CD14-positive monocyte (primary cell): Measurements from ENCODE around the gene ENO1. TPM values are rescaled to one million over a fixed set of nuclear protein-coding genes. Genes with fewer than 3 reads are reported as not detected.

Source experiments
- DNase-seq, 3 donors: peaks; one replicate each; pipeline ENCODE4 v3.0.0-alpha.2; 2011 to 2022
- H2AFZ ChIP-seq: 2 replicates; pipeline ENCODE4 v1.6.0; 2012; ENCODE audit warnings: mild to moderate bottlenecking, low read depth, low read length, inconsistent platforms; ENCODE audit not compliant: insufficient read depth, poor library complexity, severe bottlenecking
- H3K27ac ChIP-seq, 2 donors: 1 replicate in 1 of 2; 2 replicates in 1 of 2; pipeline ENCODE4 v1.5.1; 2012 to 2013; ENCODE audit warnings: low read length in 2 of 2, control low read depth in 1 of 2, inconsistent platforms in 1 of 2, low read depth in 1 of 2, mild to moderate bottlenecking in 1 of 2
- H3K27me3 ChIP-seq, 2 donors: one replicate each; pipeline versions ENCODE4 v1.6.0 to v1.6.1; 2011 to 2013; ENCODE audit warnings: low read length in 2 of 2; ENCODE audit not compliant: control insufficient read depth in 2 of 2, insufficient read depth in 2 of 2
- H3K36me3 ChIP-seq, 2 donors: replicated peaks in 1 of 2; 1 replicate in 1 of 2; 2 replicates in 1 of 2; pipeline versions ENCODE4 v1.5.1 to v1.6.1; 2012 to 2013; ENCODE audit warnings: low read length in 2 of 2, control low read depth in 1 of 2, inconsistent platforms in 1 of 2, mild to moderate bottlenecking in 1 of 2; ENCODE audit not compliant: insufficient read depth in 2 of 2, control insufficient read depth in 1 of 2
- H3K4me1 ChIP-seq, 2 donors: 1 replicate in 1 of 2; 2 replicates in 1 of 2; pipeline versions ENCODE4 v1.5.1 to v1.6.1; 2012 to 2013; ENCODE audit warnings: low read length in 2 of 2, control low read depth in 1 of 2, inconsistent platforms in 1 of 2, mild to moderate bottlenecking in 1 of 2, moderate library complexity in 1 of 2; ENCODE audit not compliant: insufficient read depth in 2 of 2, control insufficient read depth in 1 of 2
- H3K4me2 ChIP-seq: replicated peaks from 2 replicates; pipeline ENCODE3; 2012; ENCODE audit warnings: low read length, moderate library complexity, mild to moderate bottlenecking; ENCODE audit not compliant: poor library complexity, severe bottlenecking; ENCODE audit errors: extremely low read depth
- H3K4me3 ChIP-seq, 3 experiments: fragments of 200-600 bp in 1 of 3; sonication (generic) in 1 of 3; replicated peaks in 1 of 3; 1 replicate in 2 of 3; 2 replicates in 1 of 3; pipeline ENCODE4 v1.5.1; 2011 to 2013; ENCODE audit warnings: low read length in 3 of 3, mild to moderate bottlenecking in 3 of 3, control low read depth in 2 of 3, low read depth in 2 of 3, inconsistent platforms in 1 of 3, moderate library complexity in 1 of 3
- H3K79me2 ChIP-seq: 2 replicates; pipeline ENCODE4 v1.6.0; 2012; ENCODE audit warnings: mild to moderate bottlenecking, control low read depth, inconsistent platforms, low read length, moderate library complexity; ENCODE audit not compliant: insufficient read depth
- H3K9ac ChIP-seq: 2 replicates; pipeline ENCODE4 v1.6.0; 2017; ENCODE audit warnings: low read length, mild to moderate bottlenecking; ENCODE audit not compliant: insufficient read depth, poor library complexity, severe bottlenecking
- H3K9me3 ChIP-seq, 2 donors: replicated peaks in 1 of 2; 1 replicate in 1 of 2; 2 replicates in 1 of 2; pipeline versions ENCODE4 v1.5.1 to v1.6.1; 2012 to 2013; ENCODE audit warnings: low read length in 2 of 2, control low read depth in 1 of 2; ENCODE audit not compliant: control insufficient read depth in 1 of 2, insufficient read depth in 1 of 2
- H4K20me1 ChIP-seq: 2 replicates; pipeline ENCODE4 v1.6.0; 2012; ENCODE audit warnings: mild to moderate bottlenecking, low read length, control low read depth, moderate library complexity; ENCODE audit not compliant: insufficient read depth
- H3K27ac Mint-ChIP-seq, 7 donors: one replicate each; pipeline ENCODE4 v1.8.0; 2020; ENCODE audit warnings: mild to moderate bottlenecking in 7 of 7, mixed read lengths in 7 of 7, moderate library complexity in 6 of 7, inconsistent platforms in 2 of 7
- H3K27me3 Mint-ChIP-seq, 3 donors: one replicate each; pipeline ENCODE4 v1.8.0; 2021 to 2022; ENCODE audit warnings: low read depth in 3 of 3, mild to moderate bottlenecking in 3 of 3, mixed read lengths in 3 of 3, moderate library complexity in 3 of 3, inconsistent platforms in 1 of 3
- H3K36me3 Mint-ChIP-seq, 2 donors: one replicate each; pipeline ENCODE4 v1.8.0; 2020; ENCODE audit warnings: mixed read lengths in 2 of 2, inconsistent platforms in 1 of 2, mild to moderate bottlenecking in 1 of 2
- H3K4me1 Mint-ChIP-seq: one replicate; pipeline ENCODE4 v1.8.0; 2020; ENCODE audit warnings: mild to moderate bottlenecking, mixed read lengths
- H3K4me3 Mint-ChIP-seq, 2 donors: one replicate each; pipeline ENCODE4 v1.8.0; 2020; ENCODE audit warnings: mild to moderate bottlenecking in 2 of 2, mixed read lengths in 2 of 2, moderate library complexity in 1 of 2
- H3K9me3 Mint-ChIP-seq, 7 donors: one replicate each; pipeline ENCODE4 v1.8.0; 2020 to 2022; ENCODE audit warnings: mixed read lengths in 7 of 7, mild to moderate bottlenecking in 6 of 7, moderate library complexity in 6 of 7, inconsistent platforms in 2 of 7
- CTCF ChIP-seq: fragments of 200-600 bp; IDR thresholded peaks from one replicate; pipeline ENCODE4 v1.8.0; 2022; ENCODE audit warnings: antibody characterized with exemption, mild to moderate bottlenecking
- WGBS: methylation state at CpG from one replicate; pipeline ENCODE4 v1.1.5; 2013; ENCODE audit warnings: missing lambda C conversion rate; ENCODE audit not compliant: insufficient coverage; 5-methylcytosine and 5-hydroxymethylcytosine counted together
- intact Hi-C, 2 donors: fragments of 100-400 bp; cut with micrococcal nuclease; formaldehyde crosslinking; loops; one replicate each; pipeline versions ENCODE4 v1.15.0 to v1.15.1; 2023
- polyA plus RNA-seq, 3 donors: library from polyadenylated mRNA; depleted of rRNA in 1 of 3; unstranded in 2 of 3; stranded (reverse) in 1 of 3; fragments of 300-500 nt in 2 of 3; fragments of >200 nt in 1 of 3; fragmentation: Illumina TruSeq in 2 of 3; gene quantifications; 1 replicate in 2 of 3; 2 replicates in 1 of 3; pipeline ENCODE4 v1.2.3, GENCODE V29; 2012 to 2021

Gene ENO1
- polyA plus RNA-seq, 3 donors = 525 to 1,573 (median 1,458) TPM

- Mint-ChIP-seq H3K36me3 (no peaks in the 10 kb centered on the region), H3K27ac (no peak overlapping the region), H3K9me3 (peaks cover 0 to 2% (median 0%) of the 10 kb centered on the region in 7 donors), H3K4me1 (peaks cover 3% of the 10 kb centered on the region), H3K27me3 (no peaks in the 10 kb centered on the region), H3K4me3 (no peak overlapping the region)
- intact Hi-C loops = loop anchor here (2.0 to 10.0 kb wide), 2 partner anchors 75 to 179 kb away; no protein-coding TSS in a partner anchor
- Histone ChIP-seq H2AFZ (peak overlapping the region; percentile 15), H3K4me3 (no peak overlapping the region), H3K36me3 (no peaks in the 10 kb centered on the region), H3K9me3 (no peaks in the 10 kb centered on the region), H3K4me2 (no peak overlapping the region), H3K4me1 (peaks cover 8 to 10% of the 10 kb centered on the region in 2 donors), H3K79me2 (no peaks in the 10 kb centered on the region), H3K9ac (no peak overlapping the region), H3K27me3 (no peaks in the 10 kb centered on the region), H3K27ac (no peak overlapping the region), H4K20me1 (no peaks in the 10 kb centered on the region)
- 92% methylated on average over 9 of the region's 9 CpGs for WGBS
- TF ChIP-seq CTCF = no peak
- no peak for DNase-seq
These were observed 47.5 kb upstream of the ENO1 start for GRCh38 chr1:8925960-8926359.

GRCh38 chr1:8925406-8925805 is 46.9 kb upstream of the ENO1 start:
- Mint-ChIP-seq H3K27ac (no peak overlapping the region), H3K27me3 (no peaks in the 10 kb centered on the region), H3K9me3 (peaks cover 0 to 2% (median 0%) of the 10 kb centered on the region in 7 donors), H3K4me3 (no peak overlapping the region), H3K4me1 (peaks cover 5% of the 10 kb centered on the region), H3K36me3 (no peaks in the 10 kb centered on the region)
- intact Hi-C loops = loop anchor here (2.0 to 10.0 kb wide), 2 partner anchors 75 to 179 kb away; no protein-coding TSS in a partner anchor
- Histone ChIP-seq H3K4me1 (peaks cover 8 to 10% of the 10 kb centered on the region in 2 donors), H3K9ac (no peak overlapping the region), H3K4me3 (no peak overlapping the region), H2AFZ (peak overlapping the region; percentile 15), H3K36me3 (no peaks in the 10 kb centered on the region), H3K27ac (no peak overlapping the region), H3K9me3 (no peaks in the 10 kb centered on the region), H3K4me2 (no peak overlapping the region), H3K27me3 (no peaks in the 10 kb centered on the region), H3K79me2 (no peaks in the 10 kb centered on the region), H4K20me1 (no peaks in the 10 kb centered on the region)
- WGBS = 0% methylated on average over 2 of the region's 2 CpGs
- no peak for TF ChIP-seq CTCF
- DNase-seq = peak; percentile 45 to 63 (median 56)
